ENCODE results near the gene BRINP2. TPM values are rescaled to one million over a fixed set of nuclear protein-coding genes. Genes with fewer than 3 reads are reported as not detected.

BRINP2 gene
- total RNA-seq, 4 donors from 2014 or later: not detected

DNA sequence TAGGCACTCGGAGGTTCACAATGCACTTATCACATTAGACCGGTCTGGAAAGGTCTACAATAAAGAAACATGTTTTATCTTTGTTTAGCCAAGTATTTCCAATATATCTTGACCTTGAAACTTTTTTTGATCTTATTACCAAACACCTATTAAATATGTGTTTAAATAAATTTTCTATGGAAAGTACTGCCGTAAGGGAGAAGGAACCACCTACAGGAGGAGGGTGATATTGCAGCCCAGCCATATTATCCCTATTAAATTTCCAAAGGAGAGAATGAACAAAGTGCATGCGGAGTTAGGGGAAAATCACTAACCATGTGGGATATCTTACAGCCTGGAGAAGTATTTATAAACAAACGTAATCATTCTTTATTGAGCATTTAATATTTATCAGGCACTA lies 14.5 kb downstream of the BRINP2 start:
- no peaks in the 10 kb centered on the region for H3K27me3 ChIP-seq
- no peaks in the 10 kb centered on the region for H3K4me1 ChIP-seq
- no peak overlapping the region for H3K4me3 ChIP-seq (replicated peaks in 1 of 3)
- intact Hi-C loops (cut with DNase I): no loop called here
- H3K9me3 ChIP-seq: no peaks in the 10 kb centered on the region
- H3K36me3 ChIP-seq: no peaks in the 10 kb centered on the region
- H3K27ac ChIP-seq: no peak overlapping the region
- WGBS, 2 donors: 75 to 76% methylated on average over 5 of the region's 5 CpGs
- TF ChIP-seq, protein P1, sequence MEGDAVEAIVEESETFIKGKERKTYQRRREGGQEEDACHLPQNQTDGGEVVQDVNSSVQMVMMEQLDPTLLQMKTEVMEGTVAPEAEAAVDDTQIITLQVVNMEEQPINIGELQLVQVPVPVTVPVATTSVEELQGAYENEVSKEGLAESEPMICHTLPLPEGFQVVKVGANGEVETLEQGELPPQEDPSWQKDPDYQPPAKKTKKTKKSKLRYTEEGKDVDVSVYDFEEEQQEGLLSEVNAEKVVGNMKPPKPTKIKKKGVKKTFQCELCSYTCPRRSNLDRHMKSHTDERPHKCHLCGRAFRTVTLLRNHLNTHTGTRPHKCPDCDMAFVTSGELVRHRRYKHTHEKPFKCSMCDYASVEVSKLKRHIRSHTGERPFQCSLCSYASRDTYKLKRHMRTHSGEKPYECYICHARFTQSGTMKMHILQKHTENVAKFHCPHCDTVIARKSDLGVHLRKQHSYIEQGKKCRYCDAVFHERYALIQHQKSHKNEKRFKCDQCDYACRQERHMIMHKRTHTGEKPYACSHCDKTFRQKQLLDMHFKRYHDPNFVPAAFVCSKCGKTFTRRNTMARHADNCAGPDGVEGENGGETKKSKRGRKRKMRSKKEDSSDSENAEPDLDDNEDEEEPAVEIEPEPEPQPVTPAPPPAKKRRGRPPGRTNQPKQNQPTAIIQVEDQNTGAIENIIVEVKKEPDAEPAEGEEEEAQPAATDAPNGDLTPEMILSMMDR (IDR thresholded peaks at IDR 0.05): peak in 3 of 6 experiments; percentile 9 to 18 (median 17)
- TF ChIP-seq POLR2A (IDR thresholded peaks at IDR 0.05): no peak
- DNase-seq: no peak

DNA sequence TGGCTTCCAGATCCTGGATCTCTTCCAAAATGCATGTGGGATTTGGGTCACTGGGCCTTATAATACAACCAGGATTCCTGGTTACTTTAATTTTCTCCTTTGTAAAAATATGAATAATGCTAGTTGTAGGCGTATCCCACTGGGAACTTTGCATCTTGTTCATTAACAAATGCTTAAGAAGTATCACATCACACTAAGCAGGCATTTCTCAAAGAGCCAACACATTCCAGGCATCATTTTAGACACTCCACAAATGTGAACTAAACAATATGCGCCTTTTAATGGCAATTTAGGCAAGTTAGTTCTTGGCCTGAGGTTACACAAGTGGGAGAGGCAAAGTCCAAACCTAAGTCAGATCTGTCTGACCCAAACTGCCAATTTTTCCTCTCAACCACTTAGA lies 15.9 kb downstream of the BRINP2 start:
- no peak for TF ChIP-seq POLR2A (IDR thresholded peaks at IDR 0.05)
- TF ChIP-seq, protein P1 (IDR thresholded peaks at IDR 0.05): no peak
- DNase-seq: no peak
- Histone ChIP-seq H3K4me1 (no peaks in the 10 kb centered on the region), H3K27me3 (no peaks in the 10 kb centered on the region), H3K36me3 (no peaks in the 10 kb centered on the region), H3K4me3 (replicated peaks in 1 of 3) (no peak overlapping the region), H3K27ac (no peak overlapping the region), H3K9me3 (no peaks in the 10 kb centered on the region)
- 95 to 97% methylated on average over 2 of the region's 2 CpGs for WGBS, 2 donors
- intact Hi-C loops (cut with DNase I): no loop called here

DNA sequence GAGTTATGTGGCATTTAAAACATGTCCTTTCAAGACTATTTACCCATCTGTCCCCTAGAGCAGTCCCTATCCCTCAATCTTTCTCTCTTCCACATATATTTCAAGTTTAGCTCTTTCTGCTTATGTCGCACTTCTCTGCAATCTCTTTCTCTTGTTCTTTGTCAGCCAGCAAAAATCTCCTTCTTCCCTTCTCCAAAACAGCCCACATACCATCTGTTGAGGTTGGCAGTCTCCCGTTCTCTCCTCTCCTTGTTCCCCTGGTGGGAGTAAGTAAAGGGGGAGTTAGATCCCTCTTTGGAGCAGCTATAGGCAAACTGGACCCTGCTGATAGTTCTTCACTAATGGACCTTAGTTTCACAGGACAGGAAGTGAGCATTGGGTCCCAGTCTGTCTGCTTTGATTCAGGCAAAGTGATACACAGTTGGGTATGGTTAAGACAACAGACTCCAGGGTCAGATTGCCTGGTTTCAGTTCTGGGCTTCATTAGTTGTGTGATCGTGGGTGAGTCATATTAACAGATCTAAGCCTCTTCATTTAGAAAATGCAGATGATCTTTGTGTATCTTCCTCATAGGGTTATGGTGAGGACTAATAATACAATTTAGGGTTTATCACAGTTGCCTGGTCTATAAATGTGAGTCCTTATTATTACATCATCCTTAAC lies 19.7 kb downstream of the BRINP2 start:
- Histone ChIP-seq H3K4me3 (replicated peaks in 1 of 3) (no peak overlapping the region), H3K4me1 (no peaks in the 10 kb centered on the region), H3K27ac (no peak overlapping the region), H3K27me3 (no peaks in the 10 kb centered on the region), H3K9me3 (no peaks in the 10 kb centered on the region), H3K36me3 (no peaks in the 10 kb centered on the region)
- TF ChIP-seq, protein P1 (IDR thresholded peaks at IDR 0.05): no peak
- no peak for TF ChIP-seq POLR2A (IDR thresholded peaks at IDR 0.05)
- no peak for DNase-seq
- intact Hi-C loops (cut with DNase I): no loop called here
- 81 to 83% methylated on average over 3 of the region's 3 CpGs for WGBS, 2 donors

DNA sequence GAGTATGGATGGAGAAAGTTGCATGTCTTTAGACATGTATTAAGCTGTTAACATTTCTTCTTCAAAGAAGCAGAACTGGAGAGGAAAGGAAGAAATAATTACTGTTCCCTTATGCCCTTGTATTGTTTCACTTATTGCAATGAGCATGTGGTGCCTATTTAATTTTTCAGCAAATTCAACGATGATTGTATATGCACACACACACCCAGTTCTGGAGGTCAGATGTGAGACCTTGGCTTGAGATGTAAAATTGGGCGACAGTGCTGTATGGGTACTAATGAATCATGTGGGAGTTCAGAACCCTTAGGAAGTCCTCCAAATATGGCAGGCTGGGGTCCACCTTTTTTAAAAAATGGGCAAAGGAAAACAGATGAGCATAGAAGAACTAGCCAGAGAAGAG lies 27.5 kb downstream of the BRINP2 start:
- intact Hi-C loops (cut with DNase I): no loop called here
- Histone ChIP-seq H3K27ac (no peak overlapping the region), H3K27me3 (no peaks in the 10 kb centered on the region), H3K4me1 (no peaks in the 10 kb centered on the region), H3K36me3 (no peaks in the 10 kb centered on the region), H3K9me3 (no peaks in the 10 kb centered on the region), H3K4me3 (replicated peaks in 1 of 3) (no peak overlapping the region)
- WGBS, 2 donors: 88 to 95% methylated on average over 2 of the region's 2 CpGs
- TF ChIP-seq, protein P1 (IDR thresholded peaks at IDR 0.05): no peak
- no peak for TF ChIP-seq POLR2A (IDR thresholded peaks at IDR 0.05)
- DNase-seq: no peak

DNA sequence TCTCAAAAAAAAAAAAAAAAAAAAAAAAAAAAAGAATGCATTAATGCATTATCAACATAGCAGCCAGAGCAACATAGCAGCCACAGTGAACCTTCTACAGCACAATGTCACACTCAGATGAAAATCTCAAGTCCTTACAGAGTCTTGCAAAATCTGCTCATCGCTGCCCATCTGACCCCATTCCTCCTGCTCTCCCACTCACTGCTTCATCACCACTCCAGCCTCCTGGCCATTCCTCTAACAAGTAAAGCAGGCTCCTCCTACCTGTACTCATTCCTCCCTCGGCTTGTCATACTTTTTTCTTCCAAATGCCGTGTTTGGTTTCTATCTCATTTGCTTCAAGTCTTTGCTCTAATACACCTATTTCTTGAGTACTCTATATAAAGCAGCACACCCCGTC lies 29.5 kb downstream of the BRINP2 start:
- WGBS, 2 donors: 72 to 76% methylated on average over 4 of the region's 4 CpGs
- no peaks in the 10 kb centered on the region for H3K4me1 ChIP-seq
- no peak for DNase-seq
- no peaks in the 10 kb centered on the region for H3K9me3 ChIP-seq
- H3K27me3 ChIP-seq: no peaks in the 10 kb centered on the region
- H3K27ac ChIP-seq: no peak overlapping the region
- H3K36me3 ChIP-seq: no peaks in the 10 kb centered on the region
- intact Hi-C loops (cut with DNase I): no loop called here
- no peak overlapping the region for H3K4me3 ChIP-seq (replicated peaks in 1 of 3)
- TF ChIP-seq, protein P1 (IDR thresholded peaks at IDR 0.05): no peak
- no peak for TF ChIP-seq POLR2A (IDR thresholded peaks at IDR 0.05)

All from thyroid gland (tissue), 4 donors.